Neural progenitor cell (in vitro differentiated cells): ENCODE data around the gene LSM10. TPM values are rescaled to one million over a fixed set of nuclear protein-coding genes. Genes with fewer than 3 reads are reported as not detected.

Experiments
- DNase-seq: peaks from one replicate; pipeline ENCODE4 v3.0.0-alpha.2; 2016; ENCODE audit warnings: low spot score
- H2AFZ ChIP-seq: fragments of 200-600 bp; sonication (generic); replicated peaks from 2 replicates; pipeline ENCODE4 v1.6.1; 2016; ENCODE audit warnings: antibody characterized with exemption
- H3F3A ChIP-seq: fragments of 200-600 bp; sonication (generic); 2 replicates; pipeline ENCODE4 v1.6.1; 2016; ENCODE audit warnings: antibody characterized with exemption, low read depth
- H3K27ac ChIP-seq: fragments of 200-600 bp; sonication (generic); 2 replicates; pipeline ENCODE4 v1.5.1; 2016; ENCODE audit warnings: mild to moderate bottlenecking
- H3K27me3 ChIP-seq: fragments of 200-600 bp; sonication (generic); 2 replicates; pipeline ENCODE4 v1.6.1; 2016; ENCODE audit warnings: mild to moderate bottlenecking, moderate library complexity
- H3K36me3 ChIP-seq: fragments of 200-600 bp; sonication (generic); 2 replicates; pipeline ENCODE4 v1.5.1; 2016
- H3K4me1 ChIP-seq: fragments of 200-600 bp; sonication (generic); 2 replicates; pipeline ENCODE4 v1.6.1; 2016; ENCODE audit warnings: mixed run types
- H3K4me2 ChIP-seq: fragments of 200-600 bp; sonication (generic); 2 replicates; pipeline ENCODE4 v1.6.1; 2016
- H3K4me3 ChIP-seq: fragments of 200-600 bp; sonication (generic); 2 replicates; pipeline ENCODE4 v1.5.1; 2016
- H3K79me2 ChIP-seq: fragments of 200-600 bp; sonication (generic); 2 replicates; pipeline ENCODE4 v1.6.1; 2016; ENCODE audit warnings: low read depth
- H3K9ac ChIP-seq: fragments of 200-600 bp; sonication (generic); 2 replicates; pipeline ENCODE4 v1.6.1; 2016
- H3K9me3 ChIP-seq: fragments of 200-600 bp; sonication (generic); 2 replicates; pipeline ENCODE4 v1.5.1; 2016; ENCODE audit warnings: low read depth
- H4K20me1 ChIP-seq: fragments of 200-600 bp; sonication (generic); 2 replicates; pipeline ENCODE4 v1.6.1; 2016; ENCODE audit warnings: low read depth
- H3K27ac Mint-ChIP-seq: 3 replicates; pipeline ENCODE4 v1.8.0; 2021; ENCODE audit warnings: mixed read lengths
- H3K27me3 Mint-ChIP-seq: 2 replicates; pipeline ENCODE4 v1.8.0; 2022; ENCODE audit warnings: low read depth, mild to moderate bottlenecking, inconsistent platforms, moderate library complexity, mixed read lengths; ENCODE audit not compliant: insufficient read depth
- H3K36me3 Mint-ChIP-seq: 3 replicates; pipeline ENCODE4 v1.8.0; 2021; ENCODE audit warnings: mixed read lengths
- H3K4me1 Mint-ChIP-seq: 3 replicates; pipeline ENCODE4 v1.8.0; 2021; ENCODE audit warnings: mixed read lengths
- H3K4me3 Mint-ChIP-seq: 3 replicates; pipeline ENCODE4 v1.8.0; 2021; ENCODE audit warnings: mild to moderate bottlenecking, moderate library complexity, mixed read lengths
- H3K9me3 Mint-ChIP-seq: 3 replicates; pipeline ENCODE4 v1.8.0; 2020; ENCODE audit warnings: mixed read lengths
- CTCF ChIP-seq: fragments of 200-600 bp; sonication (generic); IDR thresholded peaks from 2 replicates; pipeline ENCODE4 v1.5.1; 2017; ENCODE audit warnings: antibody characterized with exemption, mild to moderate bottlenecking
- EZH2 ChIP-seq: fragments of 200-600 bp; sonication (generic); IDR thresholded peaks from 2 replicates; pipeline ENCODE4 v1.6.1; 2017; ENCODE audit warnings: antibody characterized with exemption, mild to moderate bottlenecking, moderate library complexity
- EZH2phosphoT487 ChIP-seq: fragments of 200-600 bp; sonication (generic); IDR thresholded peaks from 2 replicates; pipeline ENCODE4 v1.6.1; 2017; ENCODE audit warnings: antibody characterized with exemption
- total RNA-seq: library from RNA; depleted of rRNA; stranded (reverse); fragments of >200 nt; gene quantifications from 2 replicates; pipeline ENCODE4 v1.2.3, GENCODE V29; 2015; ENCODE audit warnings: low replicate concordance

The LSM10 gene
- total RNA-seq, 1 donor from 2014 or later: 8.6 TPM

GRCh38 chr1:36401602-36402503, 4.1 kb upstream of the LSM10 start:
- peaks cover 25% of the 10 kb centered on the region for H3K4me1 Mint-ChIP-seq
- no peak overlapping the region for H3K9ac ChIP-seq

GRCh38 chr1:36400825-36401601, 3.3 kb upstream of the LSM10 start:
- peaks cover 31% of the 10 kb centered on the region for H3K4me1 Mint-ChIP-seq
- H3K27me3 Mint-ChIP-seq: peaks cover 2% of the 10 kb centered on the region
- H3K9ac ChIP-seq: peak overlapping the region; percentile 2

More at GRCh38 chr1:36401602-36402503, 4.1 kb upstream of the LSM10 start:
- H3F3A ChIP-seq: peaks cover 49% of the 10 kb centered on the region
- TF ChIP-seq CTCF (no peak), EZH2phosphoT487 (no peak), EZH2 (no peak)
- Mint-ChIP-seq H3K9me3 (no peaks in the 10 kb centered on the region), H3K4me3 (peak overlapping the region; percentile 87), H3K27ac (peak overlapping the region; percentile 98), H3K36me3 (no peaks in the 10 kb centered on the region), H3K27me3 (peaks cover 2% of the 10 kb centered on the region)
- H3K4me1 ChIP-seq: peaks cover 13% of the 10 kb centered on the region
- H3K4me3 ChIP-seq: peak overlapping the region; percentile 46
- DNase-seq: no peak
- peak overlapping the region; percentile 75 for H2AFZ ChIP-seq
- peak overlapping the region; percentile 19 for H3K27ac ChIP-seq
- peak overlapping the region; percentile 73 for H3K4me2 ChIP-seq
- H3K9me3 ChIP-seq: no peaks in the 10 kb centered on the region
- H3K36me3 ChIP-seq: no peaks in the 10 kb centered on the region
- no peaks in the 10 kb centered on the region for H4K20me1 ChIP-seq
- no peaks in the 10 kb centered on the region for H3K27me3 ChIP-seq
- peaks cover 5% of the 10 kb centered on the region for H3K79me2 ChIP-seq

GRCh38 chr1:36400514-36400824, 2.8 kb upstream of the LSM10 start:
- H3K36me3 Mint-ChIP-seq: no peaks in the 10 kb centered on the region

More at GRCh38 chr1:36400825-36401601, 3.3 kb upstream of the LSM10 start:
- Histone ChIP-seq H3K9me3 (no peaks in the 10 kb centered on the region), H3K79me2 (peaks cover 13% of the 10 kb centered on the region), H3K27me3 (no peaks in the 10 kb centered on the region), H3K27ac (peak overlapping the region; percentile 19), H4K20me1 (no peaks in the 10 kb centered on the region), H3K4me1 (peaks cover 16% of the 10 kb centered on the region), H3K36me3 (no peaks in the 10 kb centered on the region), H3F3A (peaks cover 50% of the 10 kb centered on the region), H3K4me3 (peak overlapping the region; percentile 46), H2AFZ (peak overlapping the region; percentile 75), H3K4me2 (peak overlapping the region; percentile 73)
- TF ChIP-seq EZH2phosphoT487 (no peak), EZH2 (no peak), CTCF (no peak)
- peak; percentile 91 for DNase-seq
- peak overlapping the region; percentile 98 for H3K27ac Mint-ChIP-seq
- no peaks in the 10 kb centered on the region for H3K36me3 Mint-ChIP-seq
- H3K9me3 Mint-ChIP-seq: no peaks in the 10 kb centered on the region
- peak overlapping the region; percentile 87 for H3K4me3 Mint-ChIP-seq

More at GRCh38 chr1:36400514-36400824, 2.8 kb upstream of the LSM10 start:
- no peaks in the 10 kb centered on the region for H3K36me3 ChIP-seq
- H3K4me3 ChIP-seq: peak overlapping the region; percentile 46
- peak overlapping the region; percentile 75 for H2AFZ ChIP-seq
- H3K9me3 ChIP-seq: no peaks in the 10 kb centered on the region
- H3K79me2 ChIP-seq: peaks cover 13% of the 10 kb centered on the region
- H3K27me3 ChIP-seq: no peaks in the 10 kb centered on the region
- Mint-ChIP-seq H3K4me1 (peaks cover 31% of the 10 kb centered on the region), H3K27ac (peak overlapping the region; percentile 98), H3K4me3 (peak overlapping the region; percentile 87), H3K9me3 (no peaks in the 10 kb centered on the region), H3K27me3 (peaks cover 2% of the 10 kb centered on the region)
- peak overlapping the region; percentile 2 for H3K9ac ChIP-seq
- no peak for DNase-seq
- H3K4me2 ChIP-seq: peak overlapping the region; percentile 73
- H3K27ac ChIP-seq: no peak overlapping the region
- peaks cover 50% of the 10 kb centered on the region for H3F3A ChIP-seq
- no peak for TF ChIP-seq EZH2
- TF ChIP-seq CTCF: no peak
- TF ChIP-seq EZH2phosphoT487: no peak
- peaks cover 16% of the 10 kb centered on the region for H3K4me1 ChIP-seq
- H4K20me1 ChIP-seq: no peaks in the 10 kb centered on the region
